MM.1S (cell line): ENCODE data around the gene APOB.

Source experiments
- DNase-seq: peaks from one replicate; pipeline ENCODE4 v3.0.0-alpha.2; 2015
- H2AFZ ChIP-seq: fragments of 300-600 bp; sonication (generic); 2 replicates; pipeline ENCODE4 v1.6.0; 2016; ENCODE audit warnings: antibody characterized with exemption, low read length
- H3F3A ChIP-seq: fragments of 300-600 bp; sonication (generic); 2 replicates; pipeline ENCODE4 v1.6.1; 2016; ENCODE audit warnings: mild to moderate bottlenecking, antibody characterized with exemption, low read length, moderate library complexity, mixed read lengths; ENCODE audit not compliant: insufficient read depth
- H3K27ac ChIP-seq: fragments of 300-600 bp; sonication (generic); 2 replicates; pipeline ENCODE4 v1.5.1; 2016; ENCODE audit warnings: mild to moderate bottlenecking, low read length
- H3K27me3 ChIP-seq: fragments of 300-600 bp; sonication (generic); replicated peaks from 2 replicates; pipeline ENCODE4 v1.6.0; 2016; ENCODE audit warnings: low read length; ENCODE audit not compliant: insufficient read depth
- H3K36me3 ChIP-seq: fragments of 300-600 bp; sonication (generic); replicated peaks from 2 replicates; pipeline ENCODE4 v1.6.1; 2016; ENCODE audit warnings: mild to moderate bottlenecking, low read length, mixed read lengths; ENCODE audit not compliant: insufficient read depth
- H3K4me1 ChIP-seq: fragments of 300-600 bp; sonication (generic); 2 replicates; pipeline ENCODE4 v1.6.1; 2016; ENCODE audit warnings: low read length, mixed read lengths
- H3K4me2 ChIP-seq: fragments of 300-600 bp; sonication (generic); 2 replicates; pipeline ENCODE4 v1.6.0; 2016; ENCODE audit warnings: low read depth, low read length
- H3K4me3 ChIP-seq: fragments of 300-600 bp; sonication (generic); 2 replicates; pipeline ENCODE4 v1.5.1; 2016; ENCODE audit warnings: low read length, mixed read lengths
- H3K79me2 ChIP-seq: fragments of 300-600 bp; sonication (generic); 2 replicates; pipeline ENCODE4 v1.6.1; 2016; ENCODE audit warnings: mixed run types, low read length, mixed read lengths
- H3K9ac ChIP-seq: fragments of 300-600 bp; sonication (generic); 2 replicates; pipeline ENCODE4 v1.6.1; 2016; ENCODE audit warnings: low read length, mixed read lengths
- H3K9me2 ChIP-seq: fragments of 300-600 bp; sonication (generic); replicated peaks from 2 replicates; pipeline ENCODE4 v1.6.1; 2016; ENCODE audit warnings: mild to moderate bottlenecking, low read length, mixed read lengths; ENCODE audit not compliant: insufficient read depth
- H3K9me3 ChIP-seq: fragments of 300-600 bp; sonication (generic); replicated peaks from 2 replicates; pipeline ENCODE4 v1.6.1; 2016; ENCODE audit warnings: mild to moderate bottlenecking, low read length, mixed read lengths; ENCODE audit not compliant: insufficient read depth
- H4K20me1 ChIP-seq: fragments of 300-600 bp; sonication (generic); 2 replicates; pipeline ENCODE4 v1.6.1; 2016; ENCODE audit warnings: mild to moderate bottlenecking, low read length, moderate library complexity, mixed read lengths; ENCODE audit not compliant: insufficient read depth
- EZH2 ChIP-seq: fragments of 300-600 bp; sonication (generic); optimal IDR thresholded peaks from 2 replicates; pipeline ENCODE3; 2017; ENCODE audit warnings: low read depth, mild to moderate bottlenecking, antibody characterized with exemption, low read length, mixed read lengths
- EZH2phosphoT487 ChIP-seq: fragments of 300-600 bp; sonication (generic); IDR thresholded peaks from 2 replicates; pipeline ENCODE4 v1.6.1; 2018; ENCODE audit warnings: antibody characterized with exemption, low read length
- TF ChIP-seq, protein P1 (sequence below): fragments of 300-600 bp; sonication (generic); IDR thresholded peaks from 2 replicates; pipeline ENCODE4 v1.5.1; 2016; ENCODE audit warnings: antibody characterized with exemption, low read length, mixed read lengths

Gene APOB

DNA sequence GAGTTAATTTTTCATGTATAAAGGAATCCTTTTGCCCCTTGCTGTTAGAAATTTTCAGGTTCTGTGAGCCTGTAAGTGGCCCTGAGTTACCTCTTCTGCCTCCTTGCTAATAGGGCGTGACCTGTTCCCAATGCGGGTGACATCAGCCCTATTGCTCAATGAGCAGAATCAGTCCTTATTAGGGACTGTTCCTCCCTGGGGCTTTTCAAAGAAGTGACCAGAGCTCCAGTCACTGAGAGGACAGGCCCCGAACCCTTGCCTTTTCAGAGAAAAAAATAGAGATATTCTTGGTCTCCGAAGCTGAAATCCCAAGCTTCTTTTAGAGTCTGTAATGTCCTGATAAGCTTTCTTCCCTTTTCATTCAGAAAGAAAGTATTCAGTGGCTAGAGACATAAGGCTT, 8.2 kb upstream of the APOB start:
- TF ChIP-seq EZH2phosphoT487 (no peak), EZH2 (no peak)
- TF ChIP-seq, protein P1, sequence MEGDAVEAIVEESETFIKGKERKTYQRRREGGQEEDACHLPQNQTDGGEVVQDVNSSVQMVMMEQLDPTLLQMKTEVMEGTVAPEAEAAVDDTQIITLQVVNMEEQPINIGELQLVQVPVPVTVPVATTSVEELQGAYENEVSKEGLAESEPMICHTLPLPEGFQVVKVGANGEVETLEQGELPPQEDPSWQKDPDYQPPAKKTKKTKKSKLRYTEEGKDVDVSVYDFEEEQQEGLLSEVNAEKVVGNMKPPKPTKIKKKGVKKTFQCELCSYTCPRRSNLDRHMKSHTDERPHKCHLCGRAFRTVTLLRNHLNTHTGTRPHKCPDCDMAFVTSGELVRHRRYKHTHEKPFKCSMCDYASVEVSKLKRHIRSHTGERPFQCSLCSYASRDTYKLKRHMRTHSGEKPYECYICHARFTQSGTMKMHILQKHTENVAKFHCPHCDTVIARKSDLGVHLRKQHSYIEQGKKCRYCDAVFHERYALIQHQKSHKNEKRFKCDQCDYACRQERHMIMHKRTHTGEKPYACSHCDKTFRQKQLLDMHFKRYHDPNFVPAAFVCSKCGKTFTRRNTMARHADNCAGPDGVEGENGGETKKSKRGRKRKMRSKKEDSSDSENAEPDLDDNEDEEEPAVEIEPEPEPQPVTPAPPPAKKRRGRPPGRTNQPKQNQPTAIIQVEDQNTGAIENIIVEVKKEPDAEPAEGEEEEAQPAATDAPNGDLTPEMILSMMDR = no peak
- H3K9ac ChIP-seq = no peak overlapping the region
- no peaks in the 10 kb centered on the region for H3F3A ChIP-seq
- no peaks in the 10 kb centered on the region for H3K79me2 ChIP-seq
- no peak overlapping the region for H3K27ac ChIP-seq
- no peak overlapping the region for H3K4me3 ChIP-seq
- H3K4me1 ChIP-seq = no peaks in the 10 kb centered on the region
- no peaks in the 10 kb centered on the region for H4K20me1 ChIP-seq
- H3K36me3 ChIP-seq = no peaks in the 10 kb centered on the region
- H3K9me2 ChIP-seq = no peaks in the 10 kb centered on the region
- H3K27me3 ChIP-seq = no peaks in the 10 kb centered on the region
- H2AFZ ChIP-seq = no peak overlapping the region
- no peak for DNase-seq
- H3K9me3 ChIP-seq = no peaks in the 10 kb centered on the region
- no peak overlapping the region for H3K4me2 ChIP-seq

DNA sequence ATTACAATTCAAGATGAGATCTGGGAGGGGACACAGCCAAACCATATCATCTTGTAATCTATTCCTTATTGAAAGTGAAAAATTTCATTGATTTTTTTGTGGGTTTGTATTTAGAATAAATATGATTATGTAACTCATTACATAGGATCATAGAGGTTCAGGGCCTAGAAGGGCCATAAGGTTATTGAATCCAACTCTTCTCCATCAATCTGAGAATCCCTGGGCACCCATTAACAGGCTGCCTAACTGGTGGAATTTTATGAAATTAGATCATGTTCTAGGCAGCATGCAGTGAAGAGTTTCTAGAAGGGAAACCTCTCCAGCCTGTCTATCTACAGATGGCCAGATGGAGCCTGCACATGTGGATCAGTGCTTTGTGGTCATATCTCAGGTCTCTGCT, 6.3 kb upstream of the APOB start:
- Histone ChIP-seq H3F3A (no peaks in the 10 kb centered on the region), H3K4me2 (no peak overlapping the region), H3K27ac (no peak overlapping the region), H3K4me1 (no peaks in the 10 kb centered on the region), H3K4me3 (no peak overlapping the region), H3K79me2 (no peaks in the 10 kb centered on the region), H3K36me3 (no peaks in the 10 kb centered on the region), H4K20me1 (no peaks in the 10 kb centered on the region), H3K9me3 (no peaks in the 10 kb centered on the region), H3K9ac (no peak overlapping the region), H2AFZ (no peak overlapping the region), H3K27me3 (no peaks in the 10 kb centered on the region), H3K9me2 (no peaks in the 10 kb centered on the region)
- DNase-seq = no peak
- TF ChIP-seq EZH2phosphoT487 (no peak), EZH2 (no peak)
- TF ChIP-seq, protein P1 = no peak

DNA sequence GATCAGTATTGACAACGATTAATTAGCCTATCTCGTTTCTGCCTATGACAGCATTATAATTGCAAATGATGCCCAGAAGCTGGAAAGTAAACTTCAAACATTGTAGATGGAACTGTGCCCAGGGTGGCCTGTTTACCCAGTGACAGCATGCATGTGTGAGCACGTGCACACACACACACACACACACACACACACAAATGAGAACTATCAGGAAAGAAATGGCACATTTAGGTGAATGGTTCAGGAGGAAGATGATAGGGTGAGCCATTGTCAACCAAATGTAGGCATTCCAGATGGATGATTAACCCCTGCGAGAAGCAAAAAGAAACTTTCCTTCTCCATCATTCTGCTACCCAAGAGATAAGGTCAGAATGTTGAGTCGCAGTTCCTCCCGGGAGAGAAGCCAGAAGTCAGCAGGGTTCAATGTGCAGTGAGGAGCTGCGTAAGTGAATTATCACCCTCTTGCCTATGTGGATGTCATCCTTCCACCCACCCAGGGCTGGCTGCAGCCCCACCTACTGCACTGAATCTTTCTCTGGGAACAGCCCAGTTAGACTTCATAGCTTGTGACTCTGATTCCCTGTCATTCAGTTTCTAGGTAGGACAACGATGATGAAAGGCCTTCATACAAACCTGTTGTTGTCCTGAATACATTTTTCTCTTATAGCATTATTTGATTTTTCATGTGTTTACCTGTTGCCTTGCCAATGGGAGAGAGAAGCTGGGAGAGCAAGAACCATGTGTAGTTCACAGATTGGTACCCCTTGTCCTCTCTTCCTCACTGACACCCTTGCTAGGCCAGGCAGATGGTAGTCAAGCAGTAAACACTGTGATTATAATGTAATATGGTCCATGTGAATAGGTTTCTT, 3.5 kb upstream of the APOB start:
- H3K9ac ChIP-seq = no peak overlapping the region
- TF ChIP-seq, protein P1 = no peak
- TF ChIP-seq EZH2phosphoT487 (no peak), EZH2 (no peak)
- H3K27me3 ChIP-seq = no peaks in the 10 kb centered on the region
- no peaks in the 10 kb centered on the region for H3F3A ChIP-seq
- no peak for DNase-seq
- H3K4me1 ChIP-seq = no peaks in the 10 kb centered on the region
- no peak overlapping the region for H3K27ac ChIP-seq
- no peak overlapping the region for H2AFZ ChIP-seq
- H4K20me1 ChIP-seq = no peaks in the 10 kb centered on the region
- H3K4me2 ChIP-seq = no peak overlapping the region
- no peaks in the 10 kb centered on the region for H3K9me2 ChIP-seq
- H3K36me3 ChIP-seq = no peaks in the 10 kb centered on the region
- no peaks in the 10 kb centered on the region for H3K9me3 ChIP-seq
- H3K4me3 ChIP-seq = no peak overlapping the region
- H3K79me2 ChIP-seq = no peaks in the 10 kb centered on the region
